SKM-1 treated with dmso at 0.1 percent for 144 hours (cell line): ENCODE measurements around the gene CLEC18C.
"Not testable (repeated sequence)": the region's sequence is repeated elsewhere in the genome, so short reads cannot be mapped to it uniquely, and the experiment has no call there.

Experiments used
- DNase-seq: peaks from one replicate; lab custom pipeline; 2025; ENCODE audit not compliant: unreplicated experiment; lab: John Stamatoyannopoulos, UW

The CLEC18C gene

GRCh38 chr16:70173212-70173837 is at the start of gene CLEC18C:
Gene CLEC18C (plus strand): TSS chr16:70173787. CDS start chr16:70174279, 492 bp downstream.
- DNase-seq, result not testable (repeated sequence)

GRCh38 chr16:70123822-70124221 is 49.8 kb upstream of the CLEC18C start:
- DNase-seq, result not testable (repeated sequence)

- DNase-seq, result not testable (repeated sequence)
Observed at GRCh38 chr16:70126226-70126625, 47.4 kb upstream of the CLEC18C start.

- DNase-seq, result not testable (repeated sequence)
Observed at GRCh38 chr16:70127706-70128105, 45.9 kb upstream of the CLEC18C start.

- not testable (repeated sequence) for DNase-seq
Observed at GRCh38 chr16:70128844-70129243, 44.7 kb upstream of the CLEC18C start.

GRCh38 chr16:70135796-70136195 is 37.8 kb upstream of the CLEC18C start:
- not testable (repeated sequence) for DNase-seq

- DNase-seq, result not testable (repeated sequence)
Observed at GRCh38 chr16:70136595-70136994, 37.0 kb upstream of the CLEC18C start.

DNA sequence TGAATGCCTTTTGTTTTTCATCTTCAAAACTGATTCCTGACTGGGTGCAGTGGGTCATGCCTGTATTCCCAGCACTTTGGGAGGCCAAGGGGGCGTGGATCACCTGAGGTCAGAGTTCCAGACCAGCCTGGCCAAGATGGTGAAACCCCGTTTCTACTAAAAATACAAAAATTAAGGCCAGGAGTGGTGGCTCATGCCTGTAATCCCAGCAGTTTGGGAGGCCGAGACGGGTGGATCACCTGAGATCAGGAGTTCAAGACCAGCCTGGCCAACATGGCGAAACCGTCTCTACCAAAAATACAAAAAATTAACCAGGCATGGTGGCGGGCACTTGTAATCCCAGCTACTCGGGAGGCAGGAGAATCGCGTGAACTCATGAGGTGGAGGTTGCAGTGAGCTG is 30.8 kb upstream of the CLEC18C start:
- DNase-seq, result not testable (repeated sequence)

- DNase-seq, result not testable (repeated sequence)
Observed at GRCh38 chr16:70143231-70143895, 30.2 kb upstream of the CLEC18C start.

GRCh38 chr16:70147853-70148252 is 25.7 kb upstream of the CLEC18C start:
- DNase-seq, result not testable (repeated sequence)

DNA sequence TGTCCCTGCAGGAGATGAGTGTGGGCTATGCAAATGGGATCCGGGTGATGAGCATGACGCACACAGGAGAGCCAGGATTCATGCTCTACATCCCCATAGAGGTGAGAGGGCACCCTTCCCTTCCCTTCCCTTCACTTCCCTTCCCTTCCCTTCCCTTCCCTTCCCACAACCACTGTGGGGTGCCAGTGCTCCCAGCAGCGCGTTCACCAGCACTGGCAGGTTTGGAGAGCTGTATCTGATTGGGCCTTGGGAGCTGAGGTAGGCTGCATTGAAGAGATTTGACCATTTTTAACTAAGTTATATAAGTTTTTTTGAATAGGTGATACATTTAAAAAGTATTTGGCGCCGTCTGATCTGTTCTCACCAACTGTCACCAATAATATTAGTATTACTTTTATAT is 25.1 kb upstream of the CLEC18C start:
- DNase-seq, result not testable (repeated sequence)

- DNase-seq, result not testable (repeated sequence)
Observed at GRCh38 chr16:70149296-70149695, 24.3 kb upstream of the CLEC18C start.

- DNase-seq, result no peak
Observed at GRCh38 chr16:70151391-70151790, 22.2 kb upstream of the CLEC18C start.

DNA sequence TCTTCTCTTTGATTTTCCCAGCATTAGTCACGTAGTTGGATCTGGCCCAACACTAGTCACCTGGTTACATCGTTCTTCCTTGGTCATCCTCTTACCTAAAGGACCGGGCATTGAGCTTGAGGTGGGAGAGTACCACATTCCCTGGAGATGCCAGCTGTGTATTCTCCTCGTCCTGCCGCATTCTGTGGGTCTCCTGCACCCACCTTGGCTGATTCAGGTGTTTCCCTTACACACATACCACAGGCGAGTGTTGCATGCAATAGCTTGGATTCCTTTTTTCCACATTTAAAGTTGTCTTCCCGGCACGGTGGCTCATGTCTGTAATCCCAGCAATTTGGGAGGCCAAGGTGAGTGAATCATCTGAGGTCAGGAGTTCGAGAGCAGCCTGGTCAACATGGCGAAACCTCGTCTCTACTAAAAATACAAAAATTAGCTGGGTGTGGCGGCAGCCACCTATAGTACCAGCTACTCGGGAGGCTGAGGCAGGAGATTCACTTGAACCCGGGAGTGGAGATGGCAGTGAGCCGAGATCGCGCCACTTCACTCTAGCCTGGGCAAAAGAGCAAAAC is 21.6 kb upstream of the CLEC18C start:
- no peak for DNase-seq

DNA sequence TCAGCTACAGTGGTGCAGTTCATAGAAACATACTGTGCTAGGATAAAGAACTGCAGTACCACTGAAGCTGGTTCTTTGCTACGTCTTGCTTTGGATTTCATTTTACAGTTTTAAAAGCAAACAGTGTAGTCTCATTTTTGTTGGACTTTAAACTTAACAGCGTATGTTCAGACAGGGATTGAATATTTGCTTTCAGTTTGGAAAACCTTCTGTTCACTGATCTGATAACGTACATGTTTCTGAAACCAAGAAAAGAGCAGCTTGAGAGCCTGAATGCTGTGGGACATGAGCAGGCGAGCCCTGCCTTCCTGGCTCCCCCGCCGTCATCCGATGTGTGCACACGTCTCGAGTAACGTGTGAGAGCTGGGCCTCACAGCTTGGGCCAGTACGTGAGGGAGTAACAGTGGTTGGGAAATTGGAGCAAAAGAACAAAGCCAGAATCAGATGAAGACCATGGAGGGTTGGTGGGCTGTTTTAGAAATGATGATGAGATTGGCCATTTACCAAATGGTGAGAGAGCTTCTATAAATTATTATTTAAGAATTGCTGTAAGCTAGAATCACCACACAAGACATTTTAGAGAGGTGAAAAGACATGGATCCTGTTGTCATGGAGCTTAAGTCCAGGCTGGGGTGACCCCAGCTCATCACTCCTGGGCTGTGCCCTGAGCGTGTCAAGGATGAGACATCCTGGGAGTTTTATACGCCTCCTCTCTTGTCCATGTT is 20.8 kb upstream of the CLEC18C start:
- DNase-seq, result no peak

DNA sequence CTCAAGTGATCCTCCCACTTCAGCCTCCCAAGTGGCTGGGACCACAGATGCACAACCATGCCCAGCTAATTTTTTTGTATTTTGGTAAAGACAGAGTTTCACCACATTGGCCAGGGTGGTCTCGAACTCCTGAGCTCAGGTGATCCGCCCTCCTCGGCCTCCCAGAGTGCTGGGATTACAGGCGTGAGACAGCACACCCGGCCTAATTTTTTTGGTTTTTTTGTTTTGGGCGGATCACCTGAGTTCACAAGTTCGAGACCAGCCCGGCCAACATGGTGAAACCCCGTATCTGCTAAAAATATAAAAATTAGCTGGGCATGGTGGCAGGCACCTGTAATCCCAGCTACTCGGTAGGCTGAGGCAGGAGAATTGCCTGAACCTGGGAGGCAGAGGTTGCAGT is 18.9 kb upstream of the CLEC18C start:
- not testable (repeated sequence) for DNase-seq

DNA sequence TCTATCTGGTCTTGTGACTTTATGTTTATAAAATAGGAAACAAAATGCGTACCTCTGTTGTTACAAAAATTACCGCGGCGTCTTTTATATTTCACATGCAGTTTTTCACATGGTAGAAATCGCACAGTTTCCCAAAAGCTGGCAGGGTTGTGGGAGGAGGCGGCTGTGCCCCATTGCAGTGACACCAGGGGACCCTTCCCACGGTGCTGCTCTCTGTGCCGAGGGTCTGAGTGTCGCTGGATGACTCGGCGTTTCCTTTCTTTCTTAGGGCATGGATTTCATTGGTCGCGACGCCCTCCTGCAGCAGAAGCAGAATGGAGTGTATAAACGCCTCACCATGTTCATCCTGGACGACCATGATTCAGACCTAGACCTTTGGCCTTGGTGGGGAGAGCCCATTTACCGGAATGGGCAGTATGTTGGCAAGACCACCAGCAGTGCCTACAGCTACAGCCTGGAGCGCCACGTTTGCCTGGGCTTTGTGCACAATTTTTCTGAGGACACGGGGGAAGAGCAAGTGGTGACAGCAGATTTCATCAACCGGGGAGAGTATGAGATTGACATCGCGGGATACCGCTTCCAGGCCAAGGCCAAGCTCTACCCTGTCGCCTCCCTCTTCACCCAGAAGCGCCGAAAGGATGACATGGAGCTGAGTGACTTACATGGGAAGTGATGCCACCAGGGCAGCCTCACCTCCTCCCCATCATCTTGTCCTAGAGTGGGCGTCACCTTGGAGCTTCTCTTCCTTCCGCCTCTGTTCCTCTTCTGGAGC is 17.2 kb upstream of the CLEC18C start:
- DNase-seq, result no peak

- DNase-seq, result no peak
Observed at GRCh38 chr16:70157105-70157476, 16.5 kb upstream of the CLEC18C start.

- no peak for DNase-seq
Observed at GRCh38 chr16:70157477-70158260, 15.9 kb upstream of the CLEC18C start.
